Neural progenitor cell (in vitro differentiated cells): ENCODE measurements around the gene FBXW2. TPM values are rescaled to one million over a fixed set of nuclear protein-coding genes. Genes with fewer than 3 reads are reported as not detected.
A peak's percentile ranks its signal among the peaks of the same experiment; 100 is the strongest.

Experiments
- DNase-seq: peaks from one replicate; pipeline ENCODE4 v3.0.0-alpha.2; 2016; ENCODE audit warnings: low spot score
- H2AFZ ChIP-seq: fragments of 200-600 bp; sonication (generic); replicated peaks from 2 replicates; pipeline ENCODE4 v1.6.1; 2016; ENCODE audit warnings: antibody characterized with exemption
- H3F3A ChIP-seq: fragments of 200-600 bp; sonication (generic); 2 replicates; pipeline ENCODE4 v1.6.1; 2016; ENCODE audit warnings: antibody characterized with exemption, low read depth
- H3K27ac ChIP-seq: fragments of 200-600 bp; sonication (generic); 2 replicates; pipeline ENCODE4 v1.5.1; 2016; ENCODE audit warnings: mild to moderate bottlenecking
- H3K27me3 ChIP-seq: fragments of 200-600 bp; sonication (generic); 2 replicates; pipeline ENCODE4 v1.6.1; 2016; ENCODE audit warnings: mild to moderate bottlenecking, moderate library complexity
- H3K36me3 ChIP-seq: fragments of 200-600 bp; sonication (generic); 2 replicates; pipeline ENCODE4 v1.5.1; 2016
- H3K4me1 ChIP-seq: fragments of 200-600 bp; sonication (generic); 2 replicates; pipeline ENCODE4 v1.6.1; 2016; ENCODE audit warnings: mixed run types
- H3K4me2 ChIP-seq: fragments of 200-600 bp; sonication (generic); 2 replicates; pipeline ENCODE4 v1.6.1; 2016
- H3K4me3 ChIP-seq: fragments of 200-600 bp; sonication (generic); 2 replicates; pipeline ENCODE4 v1.5.1; 2016
- H3K79me2 ChIP-seq: fragments of 200-600 bp; sonication (generic); 2 replicates; pipeline ENCODE4 v1.6.1; 2016; ENCODE audit warnings: low read depth
- H3K9ac ChIP-seq: fragments of 200-600 bp; sonication (generic); 2 replicates; pipeline ENCODE4 v1.6.1; 2016
- H3K9me3 ChIP-seq: fragments of 200-600 bp; sonication (generic); 2 replicates; pipeline ENCODE4 v1.5.1; 2016; ENCODE audit warnings: low read depth
- H4K20me1 ChIP-seq: fragments of 200-600 bp; sonication (generic); 2 replicates; pipeline ENCODE4 v1.6.1; 2016; ENCODE audit warnings: low read depth
- H3K27ac Mint-ChIP-seq: 3 replicates; pipeline ENCODE4 v1.8.0; 2021; ENCODE audit warnings: mixed read lengths
- H3K27me3 Mint-ChIP-seq: 2 replicates; pipeline ENCODE4 v1.8.0; 2022; ENCODE audit warnings: low read depth, mild to moderate bottlenecking, inconsistent platforms, moderate library complexity, mixed read lengths; ENCODE audit not compliant: insufficient read depth
- H3K36me3 Mint-ChIP-seq: 3 replicates; pipeline ENCODE4 v1.8.0; 2021; ENCODE audit warnings: mixed read lengths
- H3K4me1 Mint-ChIP-seq: 3 replicates; pipeline ENCODE4 v1.8.0; 2021; ENCODE audit warnings: mixed read lengths
- H3K4me3 Mint-ChIP-seq: 3 replicates; pipeline ENCODE4 v1.8.0; 2021; ENCODE audit warnings: mild to moderate bottlenecking, moderate library complexity, mixed read lengths
- H3K9me3 Mint-ChIP-seq: 3 replicates; pipeline ENCODE4 v1.8.0; 2020; ENCODE audit warnings: mixed read lengths
- CTCF ChIP-seq: fragments of 200-600 bp; sonication (generic); IDR thresholded peaks from 2 replicates; pipeline ENCODE4 v1.5.1; 2017; ENCODE audit warnings: antibody characterized with exemption, mild to moderate bottlenecking
- EZH2 ChIP-seq: fragments of 200-600 bp; sonication (generic); IDR thresholded peaks from 2 replicates; pipeline ENCODE4 v1.6.1; 2017; ENCODE audit warnings: antibody characterized with exemption, mild to moderate bottlenecking, moderate library complexity
- EZH2phosphoT487 ChIP-seq: fragments of 200-600 bp; sonication (generic); IDR thresholded peaks from 2 replicates; pipeline ENCODE4 v1.6.1; 2017; ENCODE audit warnings: antibody characterized with exemption
- total RNA-seq: library from RNA; depleted of rRNA; stranded (reverse); fragments of >200 nt; gene quantifications from 2 replicates; pipeline ENCODE4 v1.2.3, GENCODE V29; 2015; ENCODE audit warnings: low replicate concordance

The FBXW2 gene
- total RNA-seq, 1 donor from 2014 or later, result 32.7 TPM

GRCh38 chr9:120713257-120714087, 79.7 kb downstream of the FBXW2 start:
- Histone ChIP-seq H3K4me3 (peak overlapping the region; percentile 71), H3K4me1 (peaks cover 25% of the 10 kb centered on the region), H3K27ac (no peak overlapping the region), H3K27me3 (peaks cover 17% of the 10 kb centered on the region), H3K79me2 (peaks cover 21% of the 10 kb centered on the region), H3K36me3 (no peaks in the 10 kb centered on the region), H4K20me1 (peaks cover 4% of the 10 kb centered on the region), H3K4me2 (peak overlapping the region; percentile 99), H3K9ac (peak overlapping the region; percentile 44), H2AFZ (peak overlapping the region; percentile 92), H3F3A (peaks cover 16% of the 10 kb centered on the region), H3K9me3 (no peaks in the 10 kb centered on the region)
- DNase-seq, result peak; percentile 18
- TF ChIP-seq CTCF, result no peak
- TF ChIP-seq EZH2, result peak; percentile 40
- Mint-ChIP-seq H3K27ac (no peak overlapping the region), H3K4me1 (peaks cover 50% of the 10 kb centered on the region), H3K4me3 (peak overlapping the region; percentile 94), H3K9me3 (no peaks in the 10 kb centered on the region), H3K36me3 (no peaks in the 10 kb centered on the region), H3K27me3 (peaks cover 4% of the 10 kb centered on the region)

GRCh38 chr9:120712539-120713031, 80.6 kb downstream of the FBXW2 start:
- no peaks in the 10 kb centered on the region for H3K36me3 ChIP-seq
- H3K4me1 ChIP-seq, result peaks cover 25% of the 10 kb centered on the region
- H2AFZ ChIP-seq, result no peak overlapping the region
- Mint-ChIP-seq H3K4me3 (peak overlapping the region; percentile 94), H3K4me1 (peaks cover 46% of the 10 kb centered on the region), H3K27me3 (peaks cover 4% of the 10 kb centered on the region), H3K9me3 (no peaks in the 10 kb centered on the region), H3K36me3 (peaks cover under 1% of the 10 kb centered on the region), H3K27ac (no peak overlapping the region)
- peaks cover 21% of the 10 kb centered on the region for H3K79me2 ChIP-seq
- peaks cover 4% of the 10 kb centered on the region for H4K20me1 ChIP-seq
- peak; percentile 16 for DNase-seq
- H3K9ac ChIP-seq, result no peak overlapping the region
- H3K4me2 ChIP-seq, result peak overlapping the region; percentile 99
- peak overlapping the region; percentile 71 for H3K4me3 ChIP-seq
- H3F3A ChIP-seq, result peaks cover 16% of the 10 kb centered on the region
- no peak overlapping the region for H3K27ac ChIP-seq
- peaks cover 17% of the 10 kb centered on the region for H3K27me3 ChIP-seq
- TF ChIP-seq CTCF (no peak), EZH2 (no peak), EZH2phosphoT487 (no peak)
- H3K9me3 ChIP-seq, result no peaks in the 10 kb centered on the region

GRCh38 chr9:120711841-120712538, 81.2 kb downstream of the FBXW2 start:
- Histone ChIP-seq H3K27me3 (peaks cover 17% of the 10 kb centered on the region), H3K36me3 (no peaks in the 10 kb centered on the region), H3K4me2 (peak overlapping the region; percentile 99), H3K4me3 (peak overlapping the region; percentile 71), H3K4me1 (peaks cover 25% of the 10 kb centered on the region), H3K27ac (no peak overlapping the region), H3F3A (peaks cover 16% of the 10 kb centered on the region), H3K79me2 (peaks cover 21% of the 10 kb centered on the region), H4K20me1 (peaks cover 4% of the 10 kb centered on the region), H3K9ac (no peak overlapping the region), H2AFZ (no peak overlapping the region), H3K9me3 (no peaks in the 10 kb centered on the region)
- H3K9me3 Mint-ChIP-seq, result no peaks in the 10 kb centered on the region
- H3K36me3 Mint-ChIP-seq, result peaks cover 1% of the 10 kb centered on the region
- H3K4me3 Mint-ChIP-seq, result peak overlapping the region; percentile 94
- H3K4me1 Mint-ChIP-seq, result peaks cover 46% of the 10 kb centered on the region
- peaks cover 4% of the 10 kb centered on the region for H3K27me3 Mint-ChIP-seq
- DNase-seq, result no peak
- TF ChIP-seq CTCF (no peak), EZH2 (no peak)
- H3K27ac Mint-ChIP-seq, result no peak overlapping the region
